GM23338 (cell line): ENCODE results near the gene PTPN7.

Source experiments
- CREB1 ChIP-seq: fragments of 250-450 bp; sonication (Bioruptor Pico); IDR thresholded peaks from 2 replicates; pipeline ENCODE4 v1.5.0; 2020; ENCODE audit warnings: low read depth, mild to moderate bottlenecking, moderate library complexity
- EZH2 ChIP-seq: fragments of 200-600 bp; sonication (generic); IDR thresholded peaks from one replicate; pipeline ENCODE4 v1.8.0; 2017; ENCODE audit warnings: antibody characterized with exemption, mild to moderate bottlenecking, low read depth; ENCODE audit not compliant: unreplicated experiment
- EZH2phosphoT487 ChIP-seq: fragments of 200-600 bp; sonication (generic); IDR thresholded peaks from one replicate; pipeline ENCODE4 v1.8.1; 2018; ENCODE audit warnings: antibody characterized with exemption; ENCODE audit not compliant: unreplicated experiment
- JUNB ChIP-seq: IDR thresholded peaks from one replicate; pipeline ENCODE4 v1.6.1; 2016; ENCODE audit warnings: antibody characterized with exemption; ENCODE audit not compliant: unreplicated experiment
- NANOG ChIP-seq: IDR thresholded peaks from 2 replicates; pipeline ENCODE4 v1.6.1; 2016; ENCODE audit warnings: antibody characterized with exemption, borderline replicate concordance
- POLR2AphosphoS5 ChIP-seq: IDR thresholded peaks from 2 replicates; pipeline ENCODE4 v1.6.1; 2016; ENCODE audit warnings: antibody characterized with exemption, low read depth
- STAT1 ChIP-seq: IDR thresholded peaks from one replicate; pipeline ENCODE4 v1.6.1; 2016; ENCODE audit warnings: antibody characterized with exemption; ENCODE audit not compliant: unreplicated experiment
- ZNF114 ChIP-seq: fragments of 250-450 bp; sonication (Bioruptor Pico); IDR thresholded peaks from 2 replicates; pipeline ENCODE4 v1.5.0; 2020; ENCODE audit warnings: mild to moderate bottlenecking, moderate library complexity
- TF ChIP-seq, protein P1 (sequence below), 2 experiments: fragments of 200-600 bp in 1 of 2; sonication (generic) in 1 of 2; conservative IDR thresholded peaks; 2 replicates each; pipeline versions ENCODE4 v1.5.1 to v1.6.1; 2016 to 2017; ENCODE audit warnings: antibody characterized with exemption in 2 of 2, low read depth in 2 of 2, mild to moderate bottlenecking in 2 of 2, moderate library complexity in 1 of 2
- TF ChIP-seq, protein P2 (sequence below): IDR thresholded peaks from one replicate; pipeline ENCODE4 v1.6.1; 2018; ENCODE audit warnings: antibody characterized with exemption; ENCODE audit not compliant: unreplicated experiment
- TF ChIP-seq, protein P3 (sequence below): IDR thresholded peaks from 2 replicates; pipeline ENCODE4 v1.6.1; 2016; ENCODE audit warnings: antibody characterized with exemption
- TF ChIP-seq, protein P4 (sequence below): fragments of 250-450 bp; sonication (Bioruptor Pico); IDR thresholded peaks from 2 replicates; pipeline ENCODE4 v1.5.0; 2020; ENCODE audit warnings: mild to moderate bottlenecking, moderate library complexity

DNA sequence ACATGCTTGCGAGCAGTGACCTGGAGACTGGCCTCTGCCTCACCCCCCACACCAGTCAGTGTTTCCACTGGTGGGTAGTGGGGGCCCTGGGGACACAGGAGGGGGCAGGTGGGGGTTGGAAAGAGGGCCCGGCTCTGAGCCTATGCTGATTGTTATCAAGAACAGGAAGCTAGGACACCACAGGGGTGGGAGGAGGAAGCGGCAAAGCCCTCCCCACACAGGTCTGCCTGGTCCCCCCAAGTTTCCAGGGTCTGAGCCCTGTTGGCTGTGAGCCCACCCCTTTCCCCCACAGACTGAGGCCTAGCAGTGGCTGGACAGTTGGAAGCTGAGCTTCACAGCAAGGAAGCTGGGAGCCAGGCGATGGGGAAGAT lies 1.6 kb upstream of the PTPN7 start:
- TF ChIP-seq, protein P1, sequence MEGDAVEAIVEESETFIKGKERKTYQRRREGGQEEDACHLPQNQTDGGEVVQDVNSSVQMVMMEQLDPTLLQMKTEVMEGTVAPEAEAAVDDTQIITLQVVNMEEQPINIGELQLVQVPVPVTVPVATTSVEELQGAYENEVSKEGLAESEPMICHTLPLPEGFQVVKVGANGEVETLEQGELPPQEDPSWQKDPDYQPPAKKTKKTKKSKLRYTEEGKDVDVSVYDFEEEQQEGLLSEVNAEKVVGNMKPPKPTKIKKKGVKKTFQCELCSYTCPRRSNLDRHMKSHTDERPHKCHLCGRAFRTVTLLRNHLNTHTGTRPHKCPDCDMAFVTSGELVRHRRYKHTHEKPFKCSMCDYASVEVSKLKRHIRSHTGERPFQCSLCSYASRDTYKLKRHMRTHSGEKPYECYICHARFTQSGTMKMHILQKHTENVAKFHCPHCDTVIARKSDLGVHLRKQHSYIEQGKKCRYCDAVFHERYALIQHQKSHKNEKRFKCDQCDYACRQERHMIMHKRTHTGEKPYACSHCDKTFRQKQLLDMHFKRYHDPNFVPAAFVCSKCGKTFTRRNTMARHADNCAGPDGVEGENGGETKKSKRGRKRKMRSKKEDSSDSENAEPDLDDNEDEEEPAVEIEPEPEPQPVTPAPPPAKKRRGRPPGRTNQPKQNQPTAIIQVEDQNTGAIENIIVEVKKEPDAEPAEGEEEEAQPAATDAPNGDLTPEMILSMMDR (conservative IDR thresholded peaks at IDR 0.05; ENCODE audit: low read depth in 2 of 2) = no peak
- TF ChIP-seq POLR2AphosphoS5 = no peak
- TF ChIP-seq, protein P2, sequence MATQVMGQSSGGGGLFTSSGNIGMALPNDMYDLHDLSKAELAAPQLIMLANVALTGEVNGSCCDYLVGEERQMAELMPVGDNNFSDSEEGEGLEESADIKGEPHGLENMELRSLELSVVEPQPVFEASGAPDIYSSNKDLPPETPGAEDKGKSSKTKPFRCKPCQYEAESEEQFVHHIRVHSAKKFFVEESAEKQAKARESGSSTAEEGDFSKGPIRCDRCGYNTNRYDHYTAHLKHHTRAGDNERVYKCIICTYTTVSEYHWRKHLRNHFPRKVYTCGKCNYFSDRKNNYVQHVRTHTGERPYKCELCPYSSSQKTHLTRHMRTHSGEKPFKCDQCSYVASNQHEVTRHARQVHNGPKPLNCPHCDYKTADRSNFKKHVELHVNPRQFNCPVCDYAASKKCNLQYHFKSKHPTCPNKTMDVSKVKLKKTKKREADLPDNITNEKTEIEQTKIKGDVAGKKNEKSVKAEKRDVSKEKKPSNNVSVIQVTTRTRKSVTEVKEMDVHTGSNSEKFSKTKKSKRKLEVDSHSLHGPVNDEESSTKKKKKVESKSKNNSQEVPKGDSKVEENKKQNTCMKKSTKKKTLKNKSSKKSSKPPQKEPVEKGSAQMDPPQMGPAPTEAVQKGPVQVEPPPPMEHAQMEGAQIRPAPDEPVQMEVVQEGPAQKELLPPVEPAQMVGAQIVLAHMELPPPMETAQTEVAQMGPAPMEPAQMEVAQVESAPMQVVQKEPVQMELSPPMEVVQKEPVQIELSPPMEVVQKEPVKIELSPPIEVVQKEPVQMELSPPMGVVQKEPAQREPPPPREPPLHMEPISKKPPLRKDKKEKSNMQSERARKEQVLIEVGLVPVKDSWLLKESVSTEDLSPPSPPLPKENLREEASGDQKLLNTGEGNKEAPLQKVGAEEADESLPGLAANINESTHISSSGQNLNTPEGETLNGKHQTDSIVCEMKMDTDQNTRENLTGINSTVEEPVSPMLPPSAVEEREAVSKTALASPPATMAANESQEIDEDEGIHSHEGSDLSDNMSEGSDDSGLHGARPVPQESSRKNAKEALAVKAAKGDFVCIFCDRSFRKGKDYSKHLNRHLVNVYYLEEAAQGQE = no peak
- TF ChIP-seq CREB1 (CRISPR knock-in tag) = no peak
- TF ChIP-seq EZH2 = no peak
- TF ChIP-seq EZH2phosphoT487 = no peak
- no peak for TF ChIP-seq JUNB
- TF ChIP-seq ZNF114 (CRISPR knock-in tag) = no peak
- no peak for TF ChIP-seq STAT1
- TF ChIP-seq, protein P3, sequence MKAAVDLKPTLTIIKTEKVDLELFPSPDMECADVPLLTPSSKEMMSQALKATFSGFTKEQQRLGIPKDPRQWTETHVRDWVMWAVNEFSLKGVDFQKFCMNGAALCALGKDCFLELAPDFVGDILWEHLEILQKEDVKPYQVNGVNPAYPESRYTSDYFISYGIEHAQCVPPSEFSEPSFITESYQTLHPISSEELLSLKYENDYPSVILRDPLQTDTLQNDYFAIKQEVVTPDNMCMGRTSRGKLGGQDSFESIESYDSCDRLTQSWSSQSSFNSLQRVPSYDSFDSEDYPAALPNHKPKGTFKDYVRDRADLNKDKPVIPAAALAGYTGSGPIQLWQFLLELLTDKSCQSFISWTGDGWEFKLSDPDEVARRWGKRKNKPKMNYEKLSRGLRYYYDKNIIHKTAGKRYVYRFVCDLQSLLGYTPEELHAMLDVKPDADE = no peak
- TF ChIP-seq NANOG = no peak
- TF ChIP-seq, protein P4, sequence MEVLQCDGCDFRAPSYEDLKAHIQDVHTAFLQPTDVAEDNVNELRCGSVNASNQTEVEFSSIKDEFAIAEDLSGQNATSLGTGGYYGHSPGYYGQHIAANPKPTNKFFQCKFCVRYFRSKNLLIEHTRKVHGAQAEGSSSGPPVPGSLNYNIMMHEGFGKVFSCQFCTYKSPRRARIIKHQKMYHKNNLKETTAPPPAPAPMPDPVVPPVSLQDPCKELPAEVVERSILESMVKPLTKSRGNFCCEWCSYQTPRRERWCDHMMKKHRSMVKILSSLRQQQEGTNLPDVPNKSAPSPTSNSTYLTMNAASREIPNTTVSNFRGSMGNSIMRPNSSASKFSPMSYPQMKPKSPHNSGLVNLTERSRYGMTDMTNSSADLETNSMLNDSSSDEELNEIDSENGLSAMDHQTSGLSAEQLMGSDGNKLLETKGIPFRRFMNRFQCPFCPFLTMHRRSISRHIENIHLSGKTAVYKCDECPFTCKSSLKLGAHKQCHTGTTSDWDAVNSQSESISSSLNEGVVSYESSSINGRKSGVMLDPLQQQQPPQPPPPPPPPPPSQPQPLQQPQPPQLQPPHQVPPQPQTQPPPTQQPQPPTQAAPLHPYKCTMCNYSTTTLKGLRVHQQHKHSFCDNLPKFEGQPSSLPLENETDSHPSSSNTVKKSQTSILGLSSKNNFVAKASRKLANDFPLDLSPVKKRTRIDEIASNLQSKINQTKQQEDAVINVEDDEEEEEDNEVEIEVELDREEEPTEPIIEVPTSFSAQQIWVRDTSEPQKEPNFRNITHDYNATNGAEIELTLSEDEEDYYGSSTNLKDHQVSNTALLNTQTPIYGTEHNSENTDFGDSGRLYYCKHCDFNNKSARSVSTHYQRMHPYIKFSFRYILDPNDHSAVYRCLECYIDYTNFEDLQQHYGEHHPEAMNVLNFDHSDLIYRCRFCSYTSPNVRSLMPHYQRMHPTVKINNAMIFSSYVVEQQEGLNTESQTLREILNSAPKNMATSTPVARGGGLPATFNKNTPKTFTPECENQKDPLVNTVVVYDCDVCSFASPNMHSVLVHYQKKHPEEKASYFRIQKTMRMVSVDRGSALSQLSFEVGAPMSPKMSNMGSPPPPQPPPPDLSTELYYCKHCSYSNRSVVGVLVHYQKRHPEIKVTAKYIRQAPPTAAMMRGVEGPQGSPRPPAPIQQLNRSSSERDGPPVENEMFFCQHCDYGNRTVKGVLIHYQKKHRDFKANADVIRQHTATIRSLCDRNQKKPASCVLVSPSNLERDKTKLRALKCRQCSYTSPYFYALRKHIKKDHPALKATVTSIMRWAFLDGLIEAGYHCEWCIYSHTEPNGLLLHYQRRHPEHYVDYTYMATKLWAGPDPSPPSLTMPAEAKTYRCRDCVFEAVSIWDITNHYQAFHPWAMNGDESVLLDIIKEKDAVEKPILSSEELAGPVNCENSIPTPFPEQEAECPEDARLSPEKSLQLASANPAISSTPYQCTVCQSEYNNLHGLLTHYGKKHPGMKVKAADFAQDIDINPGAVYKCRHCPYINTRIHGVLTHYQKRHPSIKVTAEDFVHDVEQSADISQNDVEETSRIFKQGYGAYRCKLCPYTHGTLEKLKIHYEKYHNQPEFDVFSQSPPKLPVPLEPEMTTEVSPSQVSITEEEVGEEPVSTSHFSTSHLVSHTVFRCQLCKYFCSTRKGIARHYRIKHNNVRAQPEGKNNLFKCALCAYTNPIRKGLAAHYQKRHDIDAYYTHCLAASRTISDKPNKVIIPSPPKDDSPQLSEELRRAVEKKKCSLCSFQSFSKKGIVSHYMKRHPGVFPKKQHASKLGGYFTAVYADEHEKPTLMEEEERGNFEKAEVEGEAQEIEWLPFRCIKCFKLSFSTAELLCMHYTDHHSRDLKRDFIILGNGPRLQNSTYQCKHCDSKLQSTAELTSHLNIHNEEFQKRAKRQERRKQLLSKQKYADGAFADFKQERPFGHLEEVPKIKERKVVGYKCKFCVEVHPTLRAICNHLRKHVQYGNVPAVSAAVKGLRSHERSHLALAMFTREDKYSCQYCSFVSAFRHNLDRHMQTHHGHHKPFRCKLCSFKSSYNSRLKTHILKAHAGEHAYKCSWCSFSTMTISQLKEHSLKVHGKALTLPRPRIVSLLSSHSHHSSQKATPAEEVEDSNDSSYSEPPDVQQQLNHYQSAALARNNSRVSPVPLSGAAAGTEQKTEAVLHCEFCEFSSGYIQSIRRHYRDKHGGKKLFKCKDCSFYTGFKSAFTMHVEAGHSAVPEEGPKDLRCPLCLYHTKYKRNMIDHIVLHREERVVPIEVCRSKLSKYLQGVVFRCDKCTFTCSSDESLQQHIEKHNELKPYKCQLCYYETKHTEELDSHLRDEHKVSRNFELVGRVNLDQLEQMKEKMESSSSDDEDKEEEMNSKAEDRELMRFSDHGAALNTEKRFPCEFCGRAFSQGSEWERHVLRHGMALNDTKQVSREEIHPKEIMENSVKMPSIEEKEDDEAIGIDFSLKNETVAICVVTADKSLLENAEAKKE (CRISPR knock-in tag) = no peak
